GM12878 (cell line): ENCODE measurements around the gene DCAF6. TPM values are rescaled to one million over a fixed set of nuclear protein-coding genes. Genes with fewer than 3 reads are reported as not detected.

Source experiments
- ATAC-seq: fragments of 200-7000 bp; cut with Tn5 transposase; 3 replicates; pipeline ENCODE4 v1.9.1; 2020; ENCODE audit warnings: mild to moderate bottlenecking, moderate library complexity
- BruUV-seq: library from RNA; stranded (reverse); fragments of 400-500 nt; replicated peaks from 2 replicates; lab custom pipeline; 2021; lab: Mats Ljungman, UMichigan
- CTCF ChIA-PET: fragments of 300-600 bp; sonication (Branson Sonifier 250); formaldehyde crosslinking; extraction: SDS; loops from one replicate; lab custom pipeline; 2021; ENCODE audit warnings: inconsistent platforms; lab: Yijun Ruan, JAX
- POLR2A ChIA-PET: fragments of 350-600 bp; formaldehyde crosslinking; extraction: SDS; loops from one replicate; lab custom pipeline; 2021; ENCODE audit warnings: inconsistent platforms; lab: Charles Lee
- RAD21 ChIA-PET: fragments of 300-600 bp; sonication (Branson Sonifier 250); formaldehyde crosslinking; loops from one replicate; lab custom pipeline; 2023; ENCODE audit warnings: antibody characterized with exemption; ENCODE audit not compliant: unreplicated experiment; lab: Charles Lee
- SMC1A ChIA-PET: fragments of 300-600 bp; sonication (Branson Sonifier 250); formaldehyde crosslinking; loops from one replicate; lab custom pipeline; 2023; ENCODE audit not compliant: unreplicated experiment, uncharacterized antibody; lab: Charles Lee
- DNase-seq: peaks from one replicate; pipeline ENCODE4 v3.0.0-alpha.2; 2011; ENCODE audit warnings: low read depth, low spot score
- FAIRE-seq: peaks from 3 replicates; lab custom pipeline; 2011; peaks lifted over from hg19 to GRCh38; lab: Jason Lieb, UNC
- H2AFZ ChIP-seq: 2 replicates; pipeline ENCODE4 v1.6.0; 2011; ENCODE audit warnings: low read depth, low read length, control low read depth; ENCODE audit not compliant: control insufficient read depth
- H3K27ac ChIP-seq: 2 replicates; pipeline ENCODE4 v1.5.1; 2011; ENCODE audit warnings: control low read depth; ENCODE audit not compliant: control insufficient read depth, insufficient read depth
- H3K27me3 ChIP-seq, 2 experiments: replicated peaks in 1 of 2; 2 replicates each; pipeline versions ENCODE4 v1.6.0 to v1.6.1; 2011; ENCODE audit warnings: low read length in 1 of 2; ENCODE audit not compliant: control insufficient read depth in 2 of 2, insufficient read depth in 2 of 2
- H3K36me3 ChIP-seq, 2 experiments: 2 replicates each; pipeline ENCODE4 v1.5.1; 2011; ENCODE audit warnings: low read length in 1 of 2; ENCODE audit not compliant: control insufficient read depth in 2 of 2, insufficient read depth in 2 of 2
- H3K4me1 ChIP-seq: 2 replicates; pipeline ENCODE4 v1.6.1; 2011; ENCODE audit warnings: mild to moderate bottlenecking, low read length, moderate library complexity, mixed read lengths; ENCODE audit not compliant: control insufficient read depth, insufficient read depth
- H3K4me2 ChIP-seq: 2 replicates; pipeline ENCODE4 v1.6.0; 2011; ENCODE audit warnings: control low read depth; ENCODE audit not compliant: control insufficient read depth, insufficient read depth
- H3K4me3 ChIP-seq: fragments of 200-600 bp; sonication (generic); 2 replicates; pipeline ENCODE4 v1.5.1; 2016
- H3K79me2 ChIP-seq: 2 replicates; pipeline ENCODE4 v1.6.0; 2011; ENCODE audit warnings: low read length; ENCODE audit not compliant: control insufficient read depth, insufficient read depth
- H3K9ac ChIP-seq: 2 replicates; pipeline ENCODE4 v1.8.0; 2011; ENCODE audit warnings: low read length, control low read depth, mixed read lengths; ENCODE audit not compliant: control insufficient read depth, insufficient read depth
- H3K9me3 ChIP-seq: replicated peaks from 3 replicates; pipeline ENCODE4 v1.5.1; 2011; ENCODE audit warnings: mild to moderate bottlenecking, low read length; ENCODE audit not compliant: control insufficient read depth, insufficient read depth
- H4K20me1 ChIP-seq: 2 replicates; pipeline ENCODE4 v1.6.0; 2011; ENCODE audit not compliant: control insufficient read depth, insufficient read depth
- BCL3 ChIP-seq: IDR thresholded peaks from 2 replicates; pipeline ENCODE4 v1.6.1; 2011; ENCODE audit warnings: borderline replicate concordance, low read depth, mild to moderate bottlenecking, moderate library complexity, low read length; ENCODE audit not compliant: insufficient read depth, poor library complexity, severe bottlenecking
- CTCF ChIP-seq, 3 experiments: IDR thresholded peaks in 2 of 3; conservative IDR thresholded peaks in 1 of 3; 2 replicates each; pipeline ENCODE4 v1.5.1; 2011; ENCODE audit warnings: low read depth in 3 of 3, low read length in 3 of 3, mild to moderate bottlenecking in 3 of 3, control low read depth in 2 of 3, moderate library complexity in 2 of 3, inconsistent platforms in 1 of 3, mixed read lengths in 1 of 3; ENCODE audit not compliant: control insufficient read depth in 2 of 3, insufficient read depth in 1 of 3; ENCODE audit errors: extremely low read depth in 1 of 3
- FOXK2 ChIP-seq: fragments of 450-650 bp; IDR thresholded peaks from 2 replicates; pipeline ENCODE4 v1.6.1; 2017; ENCODE audit warnings: mild to moderate bottlenecking, moderate library complexity
- HCFC1 ChIP-seq: fragments of 150-350 bp; IDR thresholded peaks from 2 replicates; pipeline ENCODE4 v1.6.1; 2014; ENCODE audit warnings: low read length
- HDGF ChIP-seq: fragments of 450-650 bp; IDR thresholded peaks from 2 replicates; pipeline ENCODE4 v1.6.1; 2016; ENCODE audit warnings: antibody characterized with exemption
- KDM1A ChIP-seq: fragments of 200-600 bp; sonication (generic); IDR thresholded peaks from 2 replicates; pipeline ENCODE4 v1.6.1; 2016; ENCODE audit warnings: borderline replicate concordance
- KLF5 ChIP-seq: fragments of 450-650 bp; IDR thresholded peaks from 2 replicates; pipeline ENCODE4 v1.6.1; 2014; ENCODE audit warnings: mild to moderate bottlenecking; ENCODE audit not compliant: partially characterized antibody
- MLLT1 ChIP-seq: fragments of 450-650 bp; IDR thresholded peaks from 2 replicates; pipeline ENCODE4 v1.6.1; 2016; ENCODE audit warnings: mild to moderate bottlenecking
- MYC ChIP-seq: IDR thresholded peaks from 2 replicates; pipeline ENCODE4 v1.6.1; 2011; ENCODE audit warnings: mild to moderate bottlenecking, low read length, moderate library complexity, inconsistent platforms; ENCODE audit not compliant: insufficient read depth, insufficient replicate concordance, insufficient read length, severe bottlenecking
- POLR2A ChIP-seq: IDR thresholded peaks from 2 replicates; pipeline ENCODE4 v1.6.1; 2011; ENCODE audit warnings: low read depth, mild to moderate bottlenecking, low read length
- PRDM15 ChIP-seq: fragments of 450-650 bp; formaldehyde crosslinking; IDR thresholded peaks from 2 replicates; pipeline ENCODE4 v1.4.0; 2020; ENCODE audit warnings: mild to moderate bottlenecking, moderate library complexity
- SIN3A ChIP-seq: IDR thresholded peaks from 2 replicates; pipeline ENCODE4 v1.6.1; 2012; ENCODE audit warnings: low read depth, low read length, improper control_type of control experiment
- SPI1 ChIP-seq: IDR thresholded peaks from 2 replicates; pipeline ENCODE4 v1.6.1; 2011; ENCODE audit warnings: low read depth, mild to moderate bottlenecking, low read length, moderate library complexity, borderline replicate concordance; ENCODE audit not compliant: insufficient read depth
- STAT1 ChIP-seq: fragments of 450-650 bp; conservative IDR thresholded peaks from 2 replicates; pipeline ENCODE4 v1.6.1; 2014; ENCODE audit warnings: antibody characterized with exemption, mild to moderate bottlenecking
- STAT3 ChIP-seq: IDR thresholded peaks from 2 replicates; pipeline ENCODE4 v1.6.1; 2011; ENCODE audit warnings: low read depth, low read length, improper control_type of control experiment
- ZZZ3 ChIP-seq: IDR thresholded peaks from 2 replicates; pipeline ENCODE4 v1.6.1; 2011; ENCODE audit warnings: low read depth; ENCODE audit not compliant: control insufficient read depth, insufficient read length
- WGBS: methylation state at CpG from one replicate; pipeline ENCODE4 v1.1.6; 2016; ENCODE audit warnings: low lambda C conversion rate; ENCODE audit not compliant: insufficient replicate concordance, insufficient coverage; ENCODE audit errors: missing lambda C conversion rate; 5-methylcytosine and 5-hydroxymethylcytosine counted together
- in situ Hi-C: fragments of 300-500 bp; cut with MboI; formaldehyde crosslinking; loops from 9 replicates; pipeline ENCODE4 v1.14.3; 2018; ENCODE audit warnings: mixed read lengths
- intact Hi-C: fragments of 100-400 bp; cut with micrococcal nuclease; formaldehyde crosslinking; loops from one replicate; pipeline ENCODE4 v1.14.2; 2022; ENCODE audit not compliant: unreplicated experiment
- polyA plus RNA-seq, 11 experiments: library from polyadenylated mRNA; depleted of rRNA in 4 of 11; unstranded in 6 of 11; stranded (reverse) in 5 of 11; fragments of >200 nt; fragmentation: Nextera tagmentation in 4 of 11; fragmentation: Illumina TruSeq in 1 of 11; extraction: Ambion mirVana in 4 of 11; extraction: Trizol in 1 of 11; gene quantifications; 1 replicate in 1 of 11; 2 replicates in 10 of 11; pipeline versions ENCODE4 v1.2.1 to v1.2.3, GENCODE V29; 2011 to 2016; ENCODE audit warnings: inconsistent platforms in 2 of 11, missing spikeins in 2 of 11, low read depth in 1 of 11
- total RNA-seq, 4 experiments: library from RNA; depleted of rRNA in 3 of 4; stranded (reverse); fragments of >200 nt in 3 of 4; fragmentation: Illumina TruSeq in 1 of 4; extraction: Trizol in 1 of 4; gene quantifications; 2 replicates each; pipeline versions ENCODE4 v1.2.1 to v1.2.3, GENCODE V29; 2013 to 2021

The DCAF6 gene
- total and polyA plus RNA-seq, 10 of the 15 experiments (the other 5 are each of a cell fraction or from before 2014, with no cell fraction given): 11.4 to 62.7 (median 33.0) TPM

GRCh38 chr1:168091063-168091462 lies 154.6 kb downstream of the DCAF6 start:
- intact Hi-C loops (no loop called here), in situ Hi-C loops (no loop called here)
- no peaks in the 10 kb centered on the region for H4K20me1 ChIP-seq
- no TSS peak for BruUV-seq
- DNase-seq: no peak
- no peak overlapping the region for H3K9ac ChIP-seq
- ChIA-PET RAD21 (no interaction called here), SMC1A (interaction anchor here (1.8 kb wide), 1 partner anchor 9 kb away, joined by 10 read pairs; no protein-coding TSS in a partner anchor), CTCF (interaction anchor here (0.6 to 4.6 kb wide), 5 partner anchors 8 to 637 kb away, joined by 3 to 30 read pairs (median 4); no protein-coding TSS in a partner anchor), POLR2A (no interaction called here)
- no peak overlapping the region for H3K4me2 ChIP-seq
- H3K27ac ChIP-seq: no peak overlapping the region
- no peak overlapping the region for H3K4me3 ChIP-seq
- no peaks in the 10 kb centered on the region for H3K9me3 ChIP-seq
- no peak for FAIRE-seq
- H2AFZ ChIP-seq: no peak overlapping the region
- H3K36me3 ChIP-seq: no peaks in the 10 kb centered on the region
- no peaks in the 10 kb centered on the region for H3K4me1 ChIP-seq
- 66% methylated on average over 9 of the region's 9 CpGs for WGBS
- no peaks in the 10 kb centered on the region for H3K79me2 ChIP-seq
- H3K27me3 ChIP-seq: 0 out of 4 replicates have a peak, but pooled peaks cover 0 to 1% of the 10 kb centered on the region in 2 experiments
- ATAC-seq: no peak
- TF ChIP-seq FOXK2 (no peak), POLR2A (no peak), STAT1 (no peak), HCFC1 (no peak), MLLT1 (no peak), BCL3 (no peak), PRDM15 (CRISPR knock-in tag) (no peak), KLF5 (no peak), STAT3 (no peak), HDGF (no peak), SIN3A (no peak), MYC (no peak), ZZZ3 (no peak), KDM1A (no peak), CTCF (IDR thresholded peaks at IDR 0.05 in 2 of 3, conservative IDR thresholded peaks at IDR 0.05 in 1 of 3; ENCODE audit: control insufficient read depth in 2 of 3, extremely low read depth in 1 of 3, insufficient read depth in 1 of 3, low read depth in 3 of 3, low read length in 3 of 3) (no peak), SPI1 (no peak)
